GM12878 (cell line): ENCODE measurements around the gene IFI6. TPM values are rescaled to one million over a fixed set of nuclear protein-coding genes. Genes with fewer than 3 reads are reported as not detected.

Experiments
- CREM ChIP-seq: IDR thresholded peaks from 2 replicates; pipeline ENCODE4 v1.6.1; 2014; ENCODE audit warnings: antibody characterized with exemption, low read depth
- CTCF ChIP-seq, 3 experiments: IDR thresholded peaks in 2 of 3; conservative IDR thresholded peaks in 1 of 3; 2 replicates each; pipeline ENCODE4 v1.5.1; 2011; ENCODE audit warnings: low read depth in 3 of 3, low read length in 3 of 3, mild to moderate bottlenecking in 3 of 3, control low read depth in 2 of 3, moderate library complexity in 2 of 3, inconsistent platforms in 1 of 3, mixed read lengths in 1 of 3; ENCODE audit not compliant: control insufficient read depth in 2 of 3, insufficient read depth in 1 of 3; ENCODE audit errors: extremely low read depth in 1 of 3
- CUX1 ChIP-seq: IDR thresholded peaks from 2 replicates; pipeline ENCODE4 v1.6.1; 2012; ENCODE audit warnings: improper control_type of control experiment, low read depth, low read length; ENCODE audit not compliant: insufficient replicate concordance
- ETV6 ChIP-seq, 2 experiments: fragments of 450-650 bp in 1 of 2; IDR thresholded peaks in 1 of 2; conservative IDR thresholded peaks in 1 of 2; 2 replicates each; pipeline ENCODE4 v1.6.1; 2014; ENCODE audit warnings: antibody characterized with exemption in 1 of 2, borderline replicate concordance in 1 of 2, low read depth in 1 of 2, mild to moderate bottlenecking in 1 of 2, moderate library complexity in 1 of 2
- IKZF2 ChIP-seq, 2 experiments: fragments of 450-650 bp; IDR thresholded peaks; 2 replicates each; pipeline ENCODE4 v1.6.1; 2017; ENCODE audit warnings: mild to moderate bottlenecking in 2 of 2, moderate library complexity in 2 of 2
- MEF2B ChIP-seq: fragments of 450-650 bp; IDR thresholded peaks from 2 replicates; pipeline ENCODE4 v1.6.1; 2018; ENCODE audit warnings: mild to moderate bottlenecking, moderate library complexity; ENCODE audit not compliant: partially characterized antibody, poor library complexity, severe bottlenecking
- NFYB ChIP-seq: IDR thresholded peaks from 2 replicates; pipeline ENCODE4 v1.6.1; 2011; ENCODE audit warnings: low read depth, mild to moderate bottlenecking, low read length, improper control_type of control experiment, moderate library complexity; ENCODE audit not compliant: insufficient read depth
- RAD51 ChIP-seq: fragments of 450-650 bp; IDR thresholded peaks from 2 replicates; pipeline ENCODE4 v1.6.1; 2016; ENCODE audit warnings: moderate library complexity, mild to moderate bottlenecking, inconsistent platforms
- RUNX3 ChIP-seq: IDR thresholded peaks from 2 replicates; pipeline ENCODE4 v1.6.1; 2012; ENCODE audit warnings: low read length, inconsistent platforms
- SREBF1 ChIP-seq: IDR thresholded peaks from 2 replicates; pipeline ENCODE4 v1.6.1; 2012; ENCODE audit warnings: mild to moderate bottlenecking, low read length
- TAF1 ChIP-seq: IDR thresholded peaks from 2 replicates; pipeline ENCODE4 v1.6.1; 2011; ENCODE audit warnings: mild to moderate bottlenecking, low read depth, low read length, borderline replicate concordance
- TCF12 ChIP-seq: IDR thresholded peaks from 2 replicates; pipeline ENCODE4 v1.6.1; 2011; ENCODE audit warnings: low read depth, mild to moderate bottlenecking, low read length
- USF1 ChIP-seq: IDR thresholded peaks from 2 replicates; pipeline ENCODE4 v1.6.1; 2011; ENCODE audit warnings: borderline replicate concordance, low read depth, mild to moderate bottlenecking, moderate library complexity, mixed read lengths, low read length; ENCODE audit not compliant: insufficient read depth; ENCODE audit errors: extremely low read length
- ZNF687 ChIP-seq: fragments of 450-650 bp; IDR thresholded peaks from 2 replicates; pipeline ENCODE4 v1.6.1; 2017; ENCODE audit warnings: mild to moderate bottlenecking, moderate library complexity
- polyA plus RNA-seq, 11 experiments: library from polyadenylated mRNA; depleted of rRNA in 4 of 11; unstranded in 6 of 11; stranded (reverse) in 5 of 11; fragments of >200 nt; fragmentation: Nextera tagmentation in 4 of 11; fragmentation: Illumina TruSeq in 1 of 11; extraction: Ambion mirVana in 4 of 11; extraction: Trizol in 1 of 11; gene quantifications; 1 replicate in 1 of 11; 2 replicates in 10 of 11; pipeline versions ENCODE4 v1.2.1 to v1.2.3, GENCODE V29; 2011 to 2016; ENCODE audit warnings: inconsistent platforms in 2 of 11, missing spikeins in 2 of 11, low read depth in 1 of 11
- total RNA-seq, 4 experiments: library from RNA; depleted of rRNA in 3 of 4; stranded (reverse); fragments of >200 nt in 3 of 4; fragmentation: Illumina TruSeq in 1 of 4; extraction: Trizol in 1 of 4; gene quantifications; 2 replicates each; pipeline versions ENCODE4 v1.2.1 to v1.2.3, GENCODE V29; 2013 to 2021

Gene IFI6
- total and polyA plus RNA-seq, 10 of the 15 experiments (the other 5 are each of a cell fraction or from before 2014, with no cell fraction given) = 5.6 to 123 (median 69.0) TPM

GRCh38 chr1:27655151-27655937 lies 16.6 kb downstream of the IFI6 start (continued):
- no peak for TF ChIP-seq CUX1
- no peak for TF ChIP-seq RUNX3
- TF ChIP-seq USF1 = peak; percentile 14
- TF ChIP-seq RAD51 = peak; percentile 70
- TF ChIP-seq NFYB = no peak
- TF ChIP-seq MEF2B = peak; percentile 15
- TF ChIP-seq ZNF687 = 0 out of 2 replicates have a peak, but pooled peaks have one; percentile 41
- no peak for TF ChIP-seq ETV6 (conservative IDR thresholded peaks at IDR 0.05 in 1 of 2, IDR thresholded peaks at IDR 0.05 in 1 of 2; ENCODE audit: borderline replicate concordance in 1 of 2, low read depth in 1 of 2)
- TF ChIP-seq CTCF (IDR thresholded peaks at IDR 0.05 in 2 of 3, conservative IDR thresholded peaks at IDR 0.05 in 1 of 3; ENCODE audit: control insufficient read depth in 2 of 3, extremely low read depth in 1 of 3, insufficient read depth in 1 of 3, low read depth in 3 of 3, low read length in 3 of 3) = no peak
- TF ChIP-seq IKZF2 (IDR thresholded peaks at IDR 0.05) = 0 out of 4 replicates have a peak, but pooled peaks of 1 of the 2 experiments have one; percentile 28
- TF ChIP-seq TCF12 = no peak
- TF ChIP-seq TAF1 = no peak
- TF ChIP-seq SREBF1 = no peak
- TF ChIP-seq CREM = no peak
